Measurements from ENCODE around the gene HDAC4.

DNA sequence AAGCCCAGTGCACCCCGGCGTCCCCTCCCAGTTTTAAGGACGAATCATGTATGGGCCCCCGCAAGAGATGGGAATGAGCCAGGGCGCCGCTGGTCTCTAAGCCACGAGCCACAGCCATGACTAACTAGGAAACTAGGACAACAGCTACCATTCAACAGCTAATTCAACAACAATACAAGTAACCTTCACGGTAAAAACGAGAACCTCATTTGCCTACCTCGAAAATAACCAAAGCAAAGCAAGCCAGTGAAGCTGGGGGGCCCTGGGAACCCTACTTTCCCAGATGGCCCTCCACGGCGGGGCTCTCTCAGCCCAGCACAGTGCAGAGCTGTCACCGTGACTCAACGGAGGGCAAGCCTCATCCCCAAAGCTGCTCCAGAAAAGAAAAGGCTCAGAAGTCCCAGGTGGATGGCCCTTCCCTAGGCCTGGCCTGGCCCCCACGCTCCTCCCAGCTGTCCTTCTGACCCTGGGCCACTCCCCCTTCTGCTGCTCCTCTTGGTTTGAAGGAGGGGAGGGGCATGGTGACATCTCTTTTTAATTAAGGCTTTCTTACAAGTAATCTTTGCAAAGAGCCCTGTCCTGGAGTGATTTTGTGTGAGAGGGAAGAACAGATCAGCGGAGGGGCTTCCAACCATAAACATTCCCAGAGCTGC lies 126.3 kb downstream of the HDAC4 start:
- TF ChIP-seq, protein P1, sequence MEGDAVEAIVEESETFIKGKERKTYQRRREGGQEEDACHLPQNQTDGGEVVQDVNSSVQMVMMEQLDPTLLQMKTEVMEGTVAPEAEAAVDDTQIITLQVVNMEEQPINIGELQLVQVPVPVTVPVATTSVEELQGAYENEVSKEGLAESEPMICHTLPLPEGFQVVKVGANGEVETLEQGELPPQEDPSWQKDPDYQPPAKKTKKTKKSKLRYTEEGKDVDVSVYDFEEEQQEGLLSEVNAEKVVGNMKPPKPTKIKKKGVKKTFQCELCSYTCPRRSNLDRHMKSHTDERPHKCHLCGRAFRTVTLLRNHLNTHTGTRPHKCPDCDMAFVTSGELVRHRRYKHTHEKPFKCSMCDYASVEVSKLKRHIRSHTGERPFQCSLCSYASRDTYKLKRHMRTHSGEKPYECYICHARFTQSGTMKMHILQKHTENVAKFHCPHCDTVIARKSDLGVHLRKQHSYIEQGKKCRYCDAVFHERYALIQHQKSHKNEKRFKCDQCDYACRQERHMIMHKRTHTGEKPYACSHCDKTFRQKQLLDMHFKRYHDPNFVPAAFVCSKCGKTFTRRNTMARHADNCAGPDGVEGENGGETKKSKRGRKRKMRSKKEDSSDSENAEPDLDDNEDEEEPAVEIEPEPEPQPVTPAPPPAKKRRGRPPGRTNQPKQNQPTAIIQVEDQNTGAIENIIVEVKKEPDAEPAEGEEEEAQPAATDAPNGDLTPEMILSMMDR (IDR thresholded peaks at IDR 0.05; ENCODE audit: insufficient read depth, low read length), result no peak
- TF ChIP-seq GABPA (IDR thresholded peaks at IDR 0.05; ENCODE audit: low read depth) (no peak), POLR2AphosphoS5 (IDR thresholded peaks at IDR 0.05; ENCODE audit: low read depth) (no peak)
- TF ChIP-seq, protein P2, sequence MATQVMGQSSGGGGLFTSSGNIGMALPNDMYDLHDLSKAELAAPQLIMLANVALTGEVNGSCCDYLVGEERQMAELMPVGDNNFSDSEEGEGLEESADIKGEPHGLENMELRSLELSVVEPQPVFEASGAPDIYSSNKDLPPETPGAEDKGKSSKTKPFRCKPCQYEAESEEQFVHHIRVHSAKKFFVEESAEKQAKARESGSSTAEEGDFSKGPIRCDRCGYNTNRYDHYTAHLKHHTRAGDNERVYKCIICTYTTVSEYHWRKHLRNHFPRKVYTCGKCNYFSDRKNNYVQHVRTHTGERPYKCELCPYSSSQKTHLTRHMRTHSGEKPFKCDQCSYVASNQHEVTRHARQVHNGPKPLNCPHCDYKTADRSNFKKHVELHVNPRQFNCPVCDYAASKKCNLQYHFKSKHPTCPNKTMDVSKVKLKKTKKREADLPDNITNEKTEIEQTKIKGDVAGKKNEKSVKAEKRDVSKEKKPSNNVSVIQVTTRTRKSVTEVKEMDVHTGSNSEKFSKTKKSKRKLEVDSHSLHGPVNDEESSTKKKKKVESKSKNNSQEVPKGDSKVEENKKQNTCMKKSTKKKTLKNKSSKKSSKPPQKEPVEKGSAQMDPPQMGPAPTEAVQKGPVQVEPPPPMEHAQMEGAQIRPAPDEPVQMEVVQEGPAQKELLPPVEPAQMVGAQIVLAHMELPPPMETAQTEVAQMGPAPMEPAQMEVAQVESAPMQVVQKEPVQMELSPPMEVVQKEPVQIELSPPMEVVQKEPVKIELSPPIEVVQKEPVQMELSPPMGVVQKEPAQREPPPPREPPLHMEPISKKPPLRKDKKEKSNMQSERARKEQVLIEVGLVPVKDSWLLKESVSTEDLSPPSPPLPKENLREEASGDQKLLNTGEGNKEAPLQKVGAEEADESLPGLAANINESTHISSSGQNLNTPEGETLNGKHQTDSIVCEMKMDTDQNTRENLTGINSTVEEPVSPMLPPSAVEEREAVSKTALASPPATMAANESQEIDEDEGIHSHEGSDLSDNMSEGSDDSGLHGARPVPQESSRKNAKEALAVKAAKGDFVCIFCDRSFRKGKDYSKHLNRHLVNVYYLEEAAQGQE (IDR thresholded peaks at IDR 0.05; ENCODE audit: insufficient replicate concordance, low read depth), result no peak

Data from HL-60 (cell line).